HG03439 (cell line): ENCODE data around the gene PAGE2B.
"Not testable (repeated sequence)": the region's sequence is repeated elsewhere in the genome, so short reads cannot be mapped to it uniquely, and the experiment has no call there.

ENCODE experiments used
- ATAC-seq: cut with Tn5 transposase; IDR thresholded peaks from one replicate; pipeline ENCODE4 v1.9.1; 2021; ENCODE audit warnings: mild to moderate bottlenecking, moderate library complexity; ENCODE audit not compliant: unreplicated experiment

Gene PAGE2B

DNA sequence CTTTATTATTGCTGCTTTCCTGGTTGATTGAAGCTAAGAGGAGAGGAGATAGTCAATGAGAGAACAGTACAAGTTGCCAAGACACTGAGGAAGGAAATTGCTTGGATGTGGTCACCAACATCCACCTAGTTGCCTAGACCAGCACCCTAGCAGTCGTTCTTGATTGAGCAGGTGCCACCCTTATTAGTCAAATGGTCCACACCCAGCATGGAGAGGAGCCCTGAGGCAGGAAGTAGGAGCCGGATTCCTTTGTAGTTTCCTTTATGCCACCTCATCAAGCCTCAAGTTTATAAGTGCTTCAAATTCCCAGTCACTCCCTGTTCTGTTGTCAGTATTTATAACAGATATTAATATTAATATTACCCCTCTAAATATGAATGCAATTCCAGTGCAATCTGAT, 33.1 kb downstream of the PAGE2B start:
- no peak for ATAC-seq

DNA sequence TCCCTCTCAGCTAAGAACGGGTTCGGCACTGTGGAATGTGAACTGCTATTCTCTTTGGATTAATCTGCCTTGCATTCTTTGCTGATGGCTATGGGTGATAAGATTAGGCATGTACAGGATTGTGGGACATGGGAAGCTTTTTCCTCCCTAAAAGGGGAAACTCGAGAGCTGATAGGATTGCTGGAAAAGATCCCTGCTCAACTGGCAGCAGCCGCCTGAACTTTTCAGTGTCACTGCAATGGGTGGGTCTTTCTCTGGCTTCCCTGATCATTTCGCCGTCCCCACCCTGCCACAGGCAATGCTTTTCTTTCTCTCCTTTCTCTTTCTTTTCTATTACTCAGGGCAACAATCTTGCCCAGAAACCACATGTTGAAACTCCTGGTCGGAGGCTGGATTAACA, 34.5 kb downstream of the PAGE2B start:
- ATAC-seq = no peak

DNA sequence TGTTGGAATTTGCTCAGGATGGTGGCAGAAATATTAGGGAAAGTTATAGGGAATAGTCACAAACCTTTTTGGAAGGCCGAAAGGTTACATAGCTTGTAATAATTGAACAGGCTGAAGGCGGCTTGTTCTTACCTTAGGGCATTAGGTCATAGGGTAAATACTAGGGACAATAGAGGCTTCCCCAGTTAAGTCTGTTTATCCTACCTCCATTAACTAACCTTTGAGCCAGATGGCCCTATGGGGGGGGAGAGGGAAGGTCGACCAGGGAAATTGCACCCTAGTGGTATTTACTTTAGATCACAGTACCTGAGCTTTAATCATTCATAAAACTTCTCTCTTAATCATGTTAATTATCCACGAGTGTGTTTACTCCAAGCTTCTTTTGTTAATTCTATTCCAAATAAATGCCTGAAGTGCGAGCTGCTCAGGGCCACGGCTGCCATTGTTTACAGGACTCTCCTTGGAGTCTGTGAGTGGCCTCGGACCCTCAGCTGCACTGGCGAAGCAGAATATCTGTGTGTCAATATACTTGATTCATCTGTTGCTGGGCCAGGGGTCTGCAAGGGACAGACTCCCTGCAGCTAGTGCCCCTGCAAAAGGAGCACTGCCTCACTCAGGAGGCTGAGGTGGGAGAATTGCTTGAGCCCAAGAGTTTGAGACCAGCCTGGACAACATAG, 36.9 kb downstream of the PAGE2B start:
- no peak for ATAC-seq

DNA sequence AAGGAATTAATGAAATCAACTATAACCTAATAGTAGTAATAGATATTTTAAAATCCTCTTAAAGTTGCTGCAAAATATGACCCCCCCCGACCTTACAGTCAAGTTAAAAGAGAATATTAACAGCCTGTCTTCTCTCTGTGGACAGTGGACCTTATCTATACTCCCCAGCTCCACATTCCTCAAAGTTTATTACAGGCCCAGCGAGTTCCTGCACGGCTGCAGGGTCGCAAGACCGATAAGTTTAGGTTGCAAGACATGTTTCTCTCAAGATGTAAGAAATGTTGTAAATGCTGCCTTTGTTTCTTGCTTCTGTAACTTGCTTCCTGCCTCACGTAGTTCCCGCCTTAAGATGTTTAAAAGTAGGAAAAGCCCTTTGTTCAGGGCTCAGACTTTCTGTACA, 41.8 kb downstream of the PAGE2B start:
- ATAC-seq = not testable (repeated sequence)

DNA sequence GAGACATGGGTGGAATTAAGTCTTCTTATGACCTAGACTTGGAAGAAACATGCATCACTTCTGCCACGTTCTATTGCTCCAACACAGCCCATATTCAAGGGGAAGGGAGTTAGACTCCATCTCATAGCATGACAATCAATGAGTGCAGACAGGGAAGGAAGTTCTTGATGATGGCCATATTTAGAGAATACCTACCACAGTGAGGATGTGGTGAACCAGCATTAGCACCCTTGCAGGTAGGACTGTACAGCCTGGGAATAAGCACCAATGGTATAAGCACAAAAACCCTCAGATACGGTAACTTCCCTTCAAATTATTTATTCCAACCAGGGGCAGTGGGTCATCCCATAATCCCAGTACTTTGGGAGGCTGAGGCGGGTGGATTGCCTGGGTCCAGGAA, 43.7 kb downstream of the PAGE2B start:
- no peak for ATAC-seq

DNA sequence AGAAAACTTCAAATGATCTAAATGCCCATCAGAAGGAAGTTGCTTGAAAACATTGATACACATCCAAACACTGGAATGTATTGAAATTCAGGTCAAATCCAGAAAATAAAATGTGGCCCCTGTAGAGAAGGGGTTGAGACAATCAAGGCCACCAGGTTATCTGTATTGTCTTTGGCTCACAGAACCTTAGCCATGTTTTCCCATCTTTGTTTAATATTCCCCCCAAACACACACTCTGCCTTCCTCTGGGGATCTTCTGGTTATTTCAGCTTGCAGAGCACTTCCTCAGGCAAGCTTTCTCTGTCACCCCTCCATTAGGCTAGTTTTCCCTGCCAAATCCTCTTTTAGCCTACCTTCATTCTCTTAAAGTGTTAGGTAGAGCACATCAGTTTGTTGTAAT, 44.4 kb downstream of the PAGE2B start:
- ATAC-seq = no peak

DNA sequence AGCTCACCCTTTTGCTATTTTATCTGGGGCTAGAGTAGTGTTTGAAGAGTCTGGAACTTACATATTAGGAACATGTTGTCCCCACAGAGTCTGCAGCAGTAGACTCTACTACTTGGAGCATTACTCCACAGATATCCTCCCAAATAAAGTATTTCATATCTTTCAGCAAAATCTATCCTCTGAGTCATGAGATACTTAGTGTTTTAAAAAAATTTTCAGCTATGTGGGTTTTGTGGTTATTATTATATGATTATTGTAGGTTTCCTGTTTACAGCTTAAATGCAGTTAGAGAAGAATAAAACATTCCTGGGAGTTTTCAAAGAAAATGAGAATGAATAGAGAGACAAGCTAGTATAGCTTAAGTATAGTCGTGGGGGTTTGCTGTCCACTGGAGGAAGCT, 44.9 kb downstream of the PAGE2B start:
- no peak for ATAC-seq

DNA sequence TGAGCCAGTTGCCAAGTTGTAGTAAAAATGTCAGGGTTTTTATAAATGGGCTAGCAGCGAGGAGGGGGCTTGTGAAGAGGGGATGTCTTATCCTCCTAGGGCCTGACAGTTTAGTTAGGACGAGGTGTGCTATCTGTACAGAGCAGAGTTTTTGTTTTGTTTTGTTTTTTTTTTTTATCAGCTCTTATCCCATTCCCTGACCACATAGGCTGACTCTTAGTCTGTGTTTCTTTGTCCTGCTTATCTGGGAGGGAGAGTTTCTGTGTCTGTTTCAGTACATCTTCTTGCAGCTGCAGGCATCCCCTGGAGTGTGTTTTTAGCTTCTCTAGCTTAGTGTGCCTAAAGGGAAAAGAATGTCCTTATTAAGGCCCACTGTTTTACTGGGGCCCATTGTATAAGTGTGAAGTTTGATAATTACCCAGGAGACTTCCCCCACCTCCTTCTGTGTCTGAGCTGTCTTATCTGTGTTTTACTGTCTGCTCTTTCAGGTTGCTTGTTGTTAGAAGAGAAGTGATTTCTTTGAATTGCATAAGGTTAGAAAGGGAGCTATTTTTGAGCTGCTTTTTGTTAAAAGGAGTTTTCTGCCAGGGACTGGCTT, 46.0 kb downstream of the PAGE2B start:
- ATAC-seq = no peak

DNA sequence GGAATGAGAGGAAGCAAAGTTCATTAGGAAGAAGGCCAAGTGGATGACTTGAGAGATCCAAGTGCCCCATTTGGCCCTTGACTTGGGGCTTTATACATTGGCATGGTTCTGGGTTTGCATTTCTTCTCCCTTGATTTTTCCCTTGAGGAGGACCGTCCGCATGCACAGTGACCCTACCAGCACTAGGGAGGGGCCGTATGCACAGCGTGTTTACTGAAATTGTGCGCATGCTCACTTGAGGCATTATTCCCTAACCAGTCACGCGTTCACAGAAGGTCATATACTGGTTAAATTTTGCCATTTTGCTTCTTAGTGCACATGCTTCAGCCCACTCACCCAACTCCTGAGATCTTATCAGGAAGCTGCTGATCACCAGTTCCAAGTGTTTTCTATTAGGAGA, 49.1 kb downstream of the PAGE2B start:
- ATAC-seq = no peak

DNA sequence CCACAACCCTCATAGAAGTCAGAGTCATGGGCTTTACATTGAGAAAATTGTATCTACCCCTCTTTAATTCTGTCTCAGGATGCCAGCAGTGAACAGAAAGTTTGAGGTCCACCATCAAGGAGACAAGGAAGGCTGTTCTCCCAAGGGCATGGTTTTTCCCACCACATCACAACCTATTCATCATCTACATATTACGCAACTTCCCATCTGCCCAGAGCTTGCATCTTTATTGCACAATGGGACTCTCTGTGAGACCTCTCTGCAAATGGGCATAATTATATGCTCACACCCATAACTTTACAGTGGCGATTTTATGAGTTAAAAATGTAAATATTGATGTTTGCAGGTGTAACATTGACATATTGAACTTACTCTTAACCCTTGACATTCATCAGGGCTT, 52.9 kb downstream of the PAGE2B start:
- no peak for ATAC-seq
